Measurements from ENCODE around the gene RAB34. TPM values are rescaled to one million over a fixed set of nuclear protein-coding genes. Genes with fewer than 3 reads are reported as not detected.
A peak's percentile ranks its signal among the peaks of the same experiment; 100 is the strongest.

The RAB34 gene
- total and polyA plus RNA-seq, 2 experiments from 2014 or later = 160 to 180 TPM

DNA sequence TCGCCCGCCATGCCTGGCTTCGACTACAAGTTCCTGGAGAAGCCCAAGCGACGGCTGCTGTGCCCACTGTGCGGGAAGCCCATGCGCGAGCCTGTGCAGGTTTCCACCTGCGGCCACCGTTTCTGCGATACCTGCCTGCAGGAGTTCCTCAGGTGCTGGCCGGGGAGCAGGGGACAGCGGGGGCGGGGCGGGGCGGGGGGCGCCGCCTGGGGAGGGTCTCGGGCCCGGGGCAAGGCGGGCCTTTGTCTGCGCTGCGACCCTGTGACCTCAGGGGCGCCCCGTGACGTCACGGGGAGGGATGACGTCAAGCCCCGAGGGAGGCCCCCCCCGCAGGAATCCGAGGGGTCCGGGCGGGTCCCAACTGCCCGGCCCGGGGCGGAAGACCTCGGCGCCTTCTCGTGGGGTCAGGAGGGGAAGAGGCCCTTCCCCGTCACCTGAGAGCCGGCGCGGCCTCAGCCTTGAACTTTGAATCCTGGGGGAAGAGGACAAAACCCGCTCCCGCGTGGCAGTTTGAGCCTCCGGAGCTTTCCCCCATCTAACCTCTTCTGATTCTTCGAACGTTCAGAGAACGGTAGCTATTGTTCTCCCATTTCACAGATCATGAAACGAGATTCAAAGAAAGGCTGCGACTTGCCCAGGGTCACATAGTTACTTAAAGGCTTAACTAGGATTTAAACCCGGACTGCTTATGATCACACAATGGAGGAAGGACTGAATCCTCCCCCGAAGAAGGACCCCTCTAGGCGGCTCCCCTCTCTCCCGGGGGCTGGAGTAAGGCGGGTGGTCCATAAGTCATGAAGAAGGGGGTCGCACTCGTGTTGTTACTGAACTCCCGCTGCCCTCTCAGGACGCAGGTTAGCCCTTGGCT lies 26.7 kb upstream of the RAB34 start:
- H2AFZ ChIP-seq = no peak overlapping the region
- WGBS (ENCODE audit: low lambda C conversion rate, missing lambda C conversion rate) = under 1% methylated on average over 46 of the region's 61 CpGs
- H3K27ac ChIP-seq = peak overlapping the region; percentile 100
- no peaks in the 10 kb centered on the region for H3K36me3 ChIP-seq (replicated peaks; ENCODE audit: insufficient read depth, low read depth)
- H3K27me3 ChIP-seq = no peaks in the 10 kb centered on the region
- peaks cover 31% of the 10 kb centered on the region for H4K20me1 ChIP-seq (ENCODE audit: insufficient read depth, poor library complexity, severe bottlenecking)
- peak; percentile 90 for DNase-seq (ENCODE audit: low spot score)
- peak overlapping the region; percentile 97 for H3K4me2 ChIP-seq
- no peak for TF ChIP-seq CTCF (IDR thresholded peaks at IDR 0.05; ENCODE audit: poor library complexity)
- TF ChIP-seq EZH2 (IDR thresholded peaks at IDR 0.05; ENCODE audit: borderline replicate concordance) = no peak
- TF ChIP-seq EZH2phosphoT487 (IDR thresholded peaks at IDR 0.05; ENCODE audit: low read depth, severe bottlenecking, unreplicated experiment) = no peak
- no peaks in the 10 kb centered on the region for H3K9me3 ChIP-seq (ENCODE audit: low read depth)
- H3K4me1 ChIP-seq (ENCODE audit: insufficient read depth) = peaks cover 33% of the 10 kb centered on the region
- no peaks in the 10 kb centered on the region for H3K9me2 ChIP-seq (replicated peaks; ENCODE audit: insufficient read depth)
- peaks cover 54% of the 10 kb centered on the region for H3K79me2 ChIP-seq
- peak overlapping the region; percentile 54 for H3K4me3 ChIP-seq

- Histone ChIP-seq H3K9me3 (ENCODE audit: low read depth) (no peaks in the 10 kb centered on the region), H3K79me2 (peaks cover 49% of the 10 kb centered on the region), H3K9me2 (replicated peaks; ENCODE audit: insufficient read depth) (no peaks in the 10 kb centered on the region), H3K27me3 (no peaks in the 10 kb centered on the region), H3K27ac (peak within 1 kb of the TSS; percentile 100), H3K4me3 (peak within 1 kb of the TSS; percentile 60), H3K4me2 (peak within 1 kb of the TSS; percentile 97), H3K4me1 (ENCODE audit: insufficient read depth) (peaks cover 33% of the 10 kb centered on the region), H2AFZ (peak within 1 kb of the TSS; percentile 61), H4K20me1 (ENCODE audit: insufficient read depth, poor library complexity, severe bottlenecking) (peaks cover 30% of the 10 kb centered on the region), H3K36me3 (replicated peaks; ENCODE audit: insufficient read depth, low read depth) (no peaks in the 10 kb centered on the region)
- peak; percentile 96 for DNase-seq (ENCODE audit: low spot score)
- no peak for TF ChIP-seq CTCF (IDR thresholded peaks at IDR 0.05; ENCODE audit: poor library complexity)
- no peak for TF ChIP-seq EZH2 (IDR thresholded peaks at IDR 0.05; ENCODE audit: borderline replicate concordance)
- TF ChIP-seq EZH2phosphoT487 (IDR thresholded peaks at IDR 0.05; ENCODE audit: low read depth, severe bottlenecking, unreplicated experiment) = no peak
- WGBS (ENCODE audit: low lambda C conversion rate, missing lambda C conversion rate) = under 1% methylated on average over 30 of the region's 70 CpGs
These were observed 25.8 kb upstream of the RAB34 start, which contains the start of gene TRAF4 for GRCh38 chr17:28743243-28744103. TSS of gene TRAF4 (plus strand) at chr17:28744011. CDS start at chr17:28744113, 102 bp downstream.

DNA sequence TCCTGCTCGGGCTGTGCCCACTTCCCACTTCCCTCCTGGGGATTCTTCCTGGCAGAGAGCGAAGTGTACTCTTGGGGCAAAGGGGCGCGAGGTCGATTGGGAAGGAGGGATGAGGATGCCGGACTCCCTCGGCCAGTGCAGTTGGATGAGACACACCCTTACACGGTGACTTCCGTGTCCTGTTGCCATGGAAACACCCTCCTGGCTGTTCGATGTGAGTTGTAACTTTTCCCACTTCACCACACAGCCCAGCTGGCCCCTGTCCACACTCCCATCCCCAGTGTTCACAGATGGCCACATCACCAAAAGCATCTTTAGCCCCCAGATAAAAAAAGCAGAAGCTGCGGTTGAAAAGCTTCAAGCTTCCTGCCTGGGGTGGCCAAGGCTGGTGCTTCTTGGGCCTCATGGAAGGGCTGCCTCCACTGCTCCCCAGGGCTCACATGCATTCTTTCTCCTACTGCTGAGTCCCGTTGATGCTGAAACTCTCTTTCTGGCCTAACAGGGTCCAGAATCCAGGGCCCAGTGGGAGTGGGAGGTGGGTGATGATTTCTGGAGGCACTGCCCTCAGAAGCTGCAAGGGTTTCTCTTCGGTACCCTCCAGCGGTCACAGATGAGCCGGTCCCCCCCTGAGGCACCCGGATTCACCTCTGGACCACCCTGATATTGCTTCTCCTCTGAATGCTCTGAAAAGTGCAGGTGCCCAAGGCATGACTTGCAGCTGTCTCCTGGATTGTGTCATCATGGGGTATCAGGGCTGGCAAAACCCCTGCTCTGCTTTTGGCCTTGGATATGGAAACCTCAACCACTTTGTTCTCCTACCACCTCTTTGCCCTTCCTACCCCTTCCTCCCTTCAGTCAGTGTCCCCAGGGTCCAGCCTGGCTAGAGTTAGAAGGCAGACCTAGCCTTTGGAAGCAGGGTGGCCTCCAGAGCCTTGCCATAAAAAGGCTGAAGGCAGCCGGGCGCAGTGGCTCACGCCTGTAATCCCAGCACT lies 24.0 kb upstream of the RAB34 start:
- TF ChIP-seq EZH2phosphoT487 (IDR thresholded peaks at IDR 0.05; ENCODE audit: low read depth, severe bottlenecking, unreplicated experiment) (no peak), EZH2 (IDR thresholded peaks at IDR 0.05; ENCODE audit: borderline replicate concordance) (no peak), CTCF (IDR thresholded peaks at IDR 0.05; ENCODE audit: poor library complexity) (no peak)
- Histone ChIP-seq H3K9me3 (ENCODE audit: low read depth) (no peaks in the 10 kb centered on the region), H3K36me3 (replicated peaks; ENCODE audit: insufficient read depth, low read depth) (no peaks in the 10 kb centered on the region), H2AFZ (no peak overlapping the region), H4K20me1 (ENCODE audit: insufficient read depth, poor library complexity, severe bottlenecking) (peaks cover 12% of the 10 kb centered on the region), H3K27me3 (no peaks in the 10 kb centered on the region), H3K4me2 (no peak overlapping the region), H3K9me2 (replicated peaks; ENCODE audit: insufficient read depth) (no peaks in the 10 kb centered on the region), H3K27ac (peak overlapping the region; percentile 100), H3K4me3 (no peak overlapping the region), H3K79me2 (peaks cover 31% of the 10 kb centered on the region), H3K4me1 (ENCODE audit: insufficient read depth) (peaks cover 21% of the 10 kb centered on the region)
- WGBS (ENCODE audit: low lambda C conversion rate, missing lambda C conversion rate) = 86% methylated on average over 19 of the region's 19 CpGs
- DNase-seq (ENCODE audit: low spot score) = peak; percentile 14
